ENCODE data around the gene FAM43A.

- TF ChIP-seq EZH2 (IDR thresholded peaks at IDR 0.05; ENCODE audit: low read depth, low read length, severe bottlenecking) (no peak), RNF2 (IDR thresholded peaks at IDR 0.05; ENCODE audit: borderline replicate concordance, low read depth, low read length, missing control alignments, poor library complexity, severe bottlenecking) (no peak), POLR2A (IDR thresholded peaks at IDR 0.05; ENCODE audit: control extremely low read depth in 1 of 2, low read depth in 2 of 2, low read length in 2 of 2) (no peak), ASH2L (IDR thresholded peaks at IDR 0.05; ENCODE audit: low read length) (no peak), SIN3A (conservative IDR thresholded peaks at IDR 0.05 in 1 of 2, IDR thresholded peaks at IDR 0.05 in 1 of 2; ENCODE audit: low read depth in 1 of 2, low read length in 2 of 2) (no peak), JUN (IDR thresholded peaks at IDR 0.05; ENCODE audit: low read depth, low read length) (no peak), RAD21 (IDR thresholded peaks at IDR 0.05 in 1 of 2, conservative IDR thresholded peaks at IDR 0.05 in 1 of 2; ENCODE audit: low read depth in 2 of 2, low read length in 2 of 2) (no peak), CHD2 (IDR thresholded peaks at IDR 0.05; ENCODE audit: low read length) (no peak), USF2 (IDR thresholded peaks at IDR 0.05; ENCODE audit: low read length) (no peak), CREB1 (IDR thresholded peaks at IDR 0.05) (no peak), POU5F1 (IDR thresholded peaks at IDR 0.05; ENCODE audit: low read depth, low read length) (no peak), FOSL1 (IDR thresholded peaks at IDR 0.05; ENCODE audit: insufficient read depth, low read depth, low read length) (no peak)
- TF ChIP-seq, protein P1, sequence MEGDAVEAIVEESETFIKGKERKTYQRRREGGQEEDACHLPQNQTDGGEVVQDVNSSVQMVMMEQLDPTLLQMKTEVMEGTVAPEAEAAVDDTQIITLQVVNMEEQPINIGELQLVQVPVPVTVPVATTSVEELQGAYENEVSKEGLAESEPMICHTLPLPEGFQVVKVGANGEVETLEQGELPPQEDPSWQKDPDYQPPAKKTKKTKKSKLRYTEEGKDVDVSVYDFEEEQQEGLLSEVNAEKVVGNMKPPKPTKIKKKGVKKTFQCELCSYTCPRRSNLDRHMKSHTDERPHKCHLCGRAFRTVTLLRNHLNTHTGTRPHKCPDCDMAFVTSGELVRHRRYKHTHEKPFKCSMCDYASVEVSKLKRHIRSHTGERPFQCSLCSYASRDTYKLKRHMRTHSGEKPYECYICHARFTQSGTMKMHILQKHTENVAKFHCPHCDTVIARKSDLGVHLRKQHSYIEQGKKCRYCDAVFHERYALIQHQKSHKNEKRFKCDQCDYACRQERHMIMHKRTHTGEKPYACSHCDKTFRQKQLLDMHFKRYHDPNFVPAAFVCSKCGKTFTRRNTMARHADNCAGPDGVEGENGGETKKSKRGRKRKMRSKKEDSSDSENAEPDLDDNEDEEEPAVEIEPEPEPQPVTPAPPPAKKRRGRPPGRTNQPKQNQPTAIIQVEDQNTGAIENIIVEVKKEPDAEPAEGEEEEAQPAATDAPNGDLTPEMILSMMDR (IDR thresholded peaks at IDR 0.05; ENCODE audit: control extremely low read depth in 1 of 3, insufficient read depth in 1 of 3, low read depth in 1 of 3, low read length in 3 of 3): no peak
These were observed 6.0 kb downstream of the FAM43A start for GRCh38 chr3:194691481-194692283.
